Activated T-helper 1 cell treated with Interleukin-2 at 50 U/mL for 16 hours (primary cell): ENCODE measurements around the gene DRD5.

Source experiments
- DNase-seq: peaks from one replicate; pipeline ENCODE4 v3.0.0-alpha.2; 2020; ENCODE audit warnings: low read depth

Gene DRD5

GRCh38 chr4:9816285-9816684, 34.9 kb downstream of the DRD5 start:
- DNase-seq = no peak

- DNase-seq = no peak
Measured at GRCh38 chr4:9820343-9820742, 38.9 kb downstream of the DRD5 start.

GRCh38 chr4:9825049-9825448, 43.6 kb downstream of the DRD5 start:
- no peak for DNase-seq

DNA sequence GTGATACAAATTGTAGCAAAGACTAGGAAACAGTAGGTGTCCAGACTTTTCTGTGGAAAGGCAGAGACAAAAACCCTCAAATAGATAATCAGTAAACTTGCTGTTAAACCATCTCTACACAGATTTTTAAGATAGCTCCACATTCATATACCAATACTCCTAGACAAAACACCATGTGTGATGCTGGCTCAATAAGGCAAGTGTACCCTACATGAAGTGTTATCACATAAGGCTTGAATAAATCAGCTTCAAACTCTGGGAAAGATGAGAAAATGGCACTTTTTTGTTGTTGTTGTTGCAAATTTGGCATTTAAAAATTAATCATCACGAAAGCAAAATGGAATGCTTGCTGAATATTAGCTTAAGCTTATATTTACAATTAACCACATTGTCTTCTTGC, 45.1 kb downstream of the DRD5 start:
- no peak for DNase-seq

GRCh38 chr4:9832640-9833039, 51.2 kb downstream of the DRD5 start:
- DNase-seq = no peak

DNA sequence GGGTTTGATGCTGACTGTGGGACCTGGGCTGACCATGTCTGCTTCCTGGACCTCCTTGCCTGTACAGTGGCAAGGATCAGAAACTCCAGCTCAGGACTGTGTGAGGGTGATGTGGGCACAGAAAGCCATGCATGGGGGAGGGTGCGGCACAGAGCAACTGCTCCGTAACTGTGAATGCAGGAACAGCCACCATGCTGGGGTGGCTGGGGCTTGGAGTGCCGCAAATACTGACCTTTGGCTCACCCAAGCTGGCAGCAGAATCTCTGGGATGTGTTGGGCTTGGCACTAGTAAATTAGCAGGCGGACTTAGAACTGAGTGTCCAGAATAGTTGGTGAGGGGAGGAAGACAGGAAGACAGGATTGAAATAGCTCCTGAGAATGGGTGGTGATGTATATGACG, 52.0 kb downstream of the DRD5 start:
- DNase-seq = no peak
